ENCODE measurements around the gene PCDH17.

DNA sequence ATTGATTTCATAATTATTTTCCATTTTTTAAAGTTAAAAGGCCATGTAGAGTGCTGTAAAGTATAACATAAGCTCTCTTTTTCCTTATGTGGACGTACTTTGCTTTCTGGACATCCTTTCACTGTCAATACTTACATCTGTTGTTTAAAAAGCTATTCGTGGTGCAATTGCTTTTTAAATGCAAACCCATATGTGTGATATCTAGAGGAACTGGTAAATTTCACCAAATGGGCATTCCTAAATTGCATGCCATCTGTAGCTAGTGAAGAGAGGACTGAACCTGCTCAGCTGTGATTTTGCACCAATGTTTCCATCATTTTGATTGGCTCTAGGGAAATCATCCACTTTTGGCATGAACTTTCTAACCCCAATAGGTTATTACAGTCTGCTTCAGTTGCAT lies 129.4 kb downstream of the PCDH17 start:
- TF ChIP-seq CTCF (IDR thresholded peaks at IDR 0.05; ENCODE audit: borderline replicate concordance, extremely low read depth, low read length, poor library complexity, severe bottlenecking) (no peak), EZH2 (IDR thresholded peaks at IDR 0.05; ENCODE audit: borderline replicate concordance, low read depth, low read length, severe bottlenecking) (no peak)
